Karpas-422 (cell line): Measurements from ENCODE around the gene TOB1. TPM values are rescaled to one million over a fixed set of nuclear protein-coding genes. Genes with fewer than 3 reads are reported as not detected.
A peak's percentile ranks its signal among the peaks of the same experiment; 100 is the strongest.
"Not testable (repeated sequence)": the region's sequence is repeated elsewhere in the genome, so short reads cannot be mapped to it uniquely, and the experiment has no call there.

Experiments
- DNase-seq: peaks from one replicate; pipeline ENCODE4 v3.0.0-alpha.2; 2015
- H2AFZ ChIP-seq: fragments of 200-600 bp; sonication (generic); 2 replicates; pipeline ENCODE4 v1.6.1; 2014; ENCODE audit warnings: antibody characterized with exemption, low read length, mixed read lengths
- H3K27ac ChIP-seq: fragments of 200-600 bp; sonication (generic); 2 replicates; pipeline ENCODE4 v1.5.1; 2014; ENCODE audit warnings: mild to moderate bottlenecking, low read length, moderate library complexity
- H3K27me3 ChIP-seq: fragments of 200-600 bp; sonication (generic); 2 replicates; pipeline ENCODE4 v1.6.1; 2014; ENCODE audit warnings: low read length, mixed read lengths
- H3K36me3 ChIP-seq: fragments of 200-600 bp; sonication (generic); 2 replicates; pipeline ENCODE4 v1.6.1; 2014; ENCODE audit warnings: low read length, mixed read lengths; ENCODE audit not compliant: insufficient read depth
- H3K4me1 ChIP-seq: fragments of 200-600 bp; sonication (generic); 2 replicates; pipeline ENCODE4 v1.6.1; 2014; ENCODE audit warnings: mild to moderate bottlenecking, low read length, mixed read lengths
- H3K4me2 ChIP-seq: fragments of 200-600 bp; sonication (generic); 2 replicates; pipeline ENCODE4 v1.6.1; 2014; ENCODE audit warnings: low read length, low read depth, mild to moderate bottlenecking; ENCODE audit not compliant: poor library complexity, severe bottlenecking
- H3K4me3 ChIP-seq: fragments of 200-600 bp; sonication (generic); 2 replicates; pipeline ENCODE4 v1.5.1; 2014; ENCODE audit warnings: mild to moderate bottlenecking, antibody characterized with exemption, low read length, mixed read lengths
- H3K79me2 ChIP-seq: fragments of 200-600 bp; sonication (generic); 2 replicates; pipeline ENCODE4 v1.6.1; 2014; ENCODE audit warnings: mild to moderate bottlenecking, low read length, mixed read lengths
- H3K9ac ChIP-seq: fragments of 200-600 bp; sonication (generic); 2 replicates; pipeline ENCODE4 v1.6.0; 2014; ENCODE audit warnings: low read length
- H3K9me2 ChIP-seq: fragments of 200-600 bp; sonication (generic), shearing (Covaris generic); replicated peaks from 2 replicates; pipeline ENCODE4 v1.6.0; 2014; ENCODE audit warnings: mild to moderate bottlenecking, low read length, moderate library complexity; ENCODE audit not compliant: insufficient read depth
- H3K9me3 ChIP-seq: fragments of 300-700, 200-600 bp; sonication (generic); 2 replicates; pipeline ENCODE4 v1.6.1; 2014; ENCODE audit warnings: low read length, mixed read lengths
- H4K20me1 ChIP-seq: fragments of 200-600 bp; sonication (generic); 2 replicates; pipeline ENCODE4 v1.6.1; 2014; ENCODE audit warnings: mild to moderate bottlenecking, antibody characterized with exemption, low read length, low read depth; ENCODE audit not compliant: insufficient read depth
- total RNA-seq: library from RNA; depleted of rRNA; stranded (reverse); fragments of >200 nt; shearing (Covaris generic); gene quantifications from 2 replicates; pipeline ENCODE4 v1.2.3, GENCODE V29; 2014; ENCODE audit warnings: low replicate concordance

Gene TOB1
- total RNA-seq, 1 experiment from 2014 or later: 25.9 TPM

GRCh38 chr17:50879086-50879485 lies 12.9 kb upstream of the TOB1 start:
- no peak overlapping the region for H3K27ac ChIP-seq
- H3K27me3 ChIP-seq: no peaks in the 10 kb centered on the region
- H3K4me1 ChIP-seq: peaks cover 4% of the 10 kb centered on the region
- H4K20me1 ChIP-seq: no peaks in the 10 kb centered on the region
- no peaks in the 10 kb centered on the region for H3K36me3 ChIP-seq
- no peak overlapping the region for H2AFZ ChIP-seq
- no peaks in the 10 kb centered on the region for H3K9me3 ChIP-seq
- H3K79me2 ChIP-seq: no peaks in the 10 kb centered on the region
- no peak overlapping the region for H3K4me3 ChIP-seq
- H3K9ac ChIP-seq: no peak overlapping the region
- no peaks in the 10 kb centered on the region for H3K9me2 ChIP-seq
- H3K4me2 ChIP-seq: no peak overlapping the region
- no peak for DNase-seq

GRCh38 chr17:50877838-50878237 lies 11.7 kb upstream of the TOB1 start:
- Histone ChIP-seq H2AFZ (no peak overlapping the region), H3K9me3 (no peaks in the 10 kb centered on the region), H3K79me2 (no peaks in the 10 kb centered on the region), H3K36me3 (no peaks in the 10 kb centered on the region), H3K9me2 (no peaks in the 10 kb centered on the region), H3K9ac (no peak overlapping the region), H3K27me3 (no peaks in the 10 kb centered on the region), H3K4me3 (no peak overlapping the region), H3K4me2 (no peak overlapping the region), H3K27ac (no peak overlapping the region), H3K4me1 (no peaks in the 10 kb centered on the region), H4K20me1 (no peaks in the 10 kb centered on the region)
- no peak for DNase-seq

GRCh38 chr17:50877042-50877441 lies 10.9 kb upstream of the TOB1 start:
- H3K36me3 ChIP-seq, DNase-seq, H3K4me3 ChIP-seq, H3K27me3 ChIP-seq, H3K79me2 ChIP-seq, H3K27ac ChIP-seq, H3K9ac ChIP-seq, H3K9me3 ChIP-seq, H4K20me1 ChIP-seq, H3K4me2 ChIP-seq, H2AFZ ChIP-seq, H3K9me2 ChIP-seq, H3K4me1 ChIP-seq: not testable (repeated sequence)

- H3K4me2 ChIP-seq: no peak overlapping the region
- no peaks in the 10 kb centered on the region for H3K36me3 ChIP-seq
- H3K79me2 ChIP-seq: no peaks in the 10 kb centered on the region
- no peaks in the 10 kb centered on the region for H4K20me1 ChIP-seq
- no peak for DNase-seq
- H3K9ac ChIP-seq: no peak overlapping the region
- H3K4me3 ChIP-seq: no peak overlapping the region
- H3K9me2 ChIP-seq: no peaks in the 10 kb centered on the region
- no peaks in the 10 kb centered on the region for H3K4me1 ChIP-seq
- no peak overlapping the region for H2AFZ ChIP-seq
- no peak overlapping the region for H3K27ac ChIP-seq
- no peaks in the 10 kb centered on the region for H3K9me3 ChIP-seq
- H3K27me3 ChIP-seq: no peaks in the 10 kb centered on the region
Observed at GRCh38 chr17:50875074-50875473, 8.9 kb upstream of the TOB1 start.

- Histone ChIP-seq H3K4me1 (peaks cover 9% of the 10 kb centered on the region), H2AFZ (no peak overlapping the region), H3K9ac (no peak overlapping the region), H3K4me3 (no peak overlapping the region), H3K9me3 (no peaks in the 10 kb centered on the region), H3K79me2 (no peaks in the 10 kb centered on the region), H4K20me1 (no peaks in the 10 kb centered on the region), H3K4me2 (no peak overlapping the region), H3K27me3 (no peaks in the 10 kb centered on the region), H3K9me2 (no peaks in the 10 kb centered on the region), H3K36me3 (no peaks in the 10 kb centered on the region), H3K27ac (no peak overlapping the region)
- no peak for DNase-seq
Observed at GRCh38 chr17:50872710-50873424, 6.7 kb upstream of the TOB1 start.

GRCh38 chr17:50871898-50872297 lies 5.7 kb upstream of the TOB1 start:
- Histone ChIP-seq H3K9me3 (no peaks in the 10 kb centered on the region), H3K4me2 (no peak overlapping the region), H3K79me2 (no peaks in the 10 kb centered on the region), H3K9me2 (no peaks in the 10 kb centered on the region), H3K9ac (no peak overlapping the region), H3K27ac (no peak overlapping the region), H2AFZ (no peak overlapping the region), H3K27me3 (no peaks in the 10 kb centered on the region), H3K4me1 (peaks cover 14% of the 10 kb centered on the region), H3K36me3 (no peaks in the 10 kb centered on the region), H3K4me3 (no peak overlapping the region), H4K20me1 (no peaks in the 10 kb centered on the region)
- DNase-seq: no peak

GRCh38 chr17:50871364-50871763 lies 5.2 kb upstream of the TOB1 start:
- no peak overlapping the region for H3K4me3 ChIP-seq
- H3K4me1 ChIP-seq: peaks cover 15% of the 10 kb centered on the region
- no peak overlapping the region for H3K27ac ChIP-seq
- H4K20me1 ChIP-seq: no peaks in the 10 kb centered on the region
- H3K4me2 ChIP-seq: no peak overlapping the region
- no peaks in the 10 kb centered on the region for H3K9me2 ChIP-seq
- no peak overlapping the region for H2AFZ ChIP-seq
- no peaks in the 10 kb centered on the region for H3K27me3 ChIP-seq
- no peaks in the 10 kb centered on the region for H3K36me3 ChIP-seq
- H3K9me3 ChIP-seq: no peaks in the 10 kb centered on the region
- no peak overlapping the region for H3K9ac ChIP-seq
- H3K79me2 ChIP-seq: no peaks in the 10 kb centered on the region
- no peak for DNase-seq

- Histone ChIP-seq H3K4me2 (peak overlapping the region; percentile 87), H3K36me3 (peaks cover 5% of the 10 kb centered on the region), H3K4me3 (peak overlapping the region; percentile 87), H3K4me1 (peaks cover 28% of the 10 kb centered on the region), H2AFZ (no peak overlapping the region), H3K9me2 (no peaks in the 10 kb centered on the region), H3K27ac (no peak overlapping the region), H3K9ac (0 out of 2 replicates have a peak overlapping the region, but pooled peaks have one; percentile 87), H3K27me3 (no peaks in the 10 kb centered on the region), H3K9me3 (no peaks in the 10 kb centered on the region), H4K20me1 (peaks cover 17% of the 10 kb centered on the region), H3K79me2 (peaks cover 19% of the 10 kb centered on the region)
- DNase-seq: no peak
Observed at GRCh38 chr17:50868602-50869001, 2.4 kb upstream of the TOB1 start.
